Cardiac muscle cell (in vitro differentiated cells and primary cell): ENCODE data around the gene SUMO4. TPM values are rescaled to one million over a fixed set of nuclear protein-coding genes. Genes with fewer than 3 reads are reported as not detected.

Source experiments
- DNase-seq, 2 donors: peaks; one replicate each; pipeline versions ENCODE4 v3.0.0 to v3.0.0-alpha.2; 2010 to 2017; ENCODE audit warnings: low read depth in 1 of 2, low spot score in 1 of 2
- H3K27ac ChIP-seq: fragments of 200-600 bp; sonication (generic); 2 replicates; pipeline ENCODE4 v1.5.1; 2016
- H3K27me3 ChIP-seq: fragments of 200-600 bp; sonication (generic); 2 replicates; pipeline ENCODE4 v1.6.0; 2016; ENCODE audit warnings: control low read depth
- H3K36me3 ChIP-seq: fragments of 200-600 bp; sonication (generic); 2 replicates; pipeline ENCODE4 v1.5.1; 2016; ENCODE audit warnings: control low read depth
- H3K4me1 ChIP-seq: fragments of 200-600 bp; sonication (generic); 2 replicates; pipeline ENCODE4 v1.8.1; 2017; ENCODE audit warnings: low read depth, mild to moderate bottlenecking, mixed run types
- H3K4me3 ChIP-seq: fragments of 200-600 bp; sonication (generic); 2 replicates; pipeline ENCODE4 v1.5.1; 2016; ENCODE audit warnings: mild to moderate bottlenecking
- H3K9me3 ChIP-seq: fragments of 200-600 bp; sonication (generic); 2 replicates; pipeline ENCODE4 v1.5.1; 2017; ENCODE audit warnings: low read depth, mild to moderate bottlenecking, control low read depth
- CTCF ChIP-seq: IDR thresholded peaks from 2 replicates; pipeline ENCODE4 v1.5.1; 2012; ENCODE audit warnings: low read depth, mild to moderate bottlenecking, low read length
- polyA plus RNA-seq: library from polyadenylated mRNA; unstranded; fragments of >200 nt; fragmentation: Nextera tagmentation; extraction: Ambion mirVana; gene quantifications from 2 replicates; pipeline ENCODE4 v1.2.1, GENCODE V29; 2016
- total RNA-seq: library from RNA; depleted of rRNA; stranded (reverse); fragments of >200 nt; gene quantifications from 2 replicates; pipeline ENCODE4 v1.2.3, GENCODE V29; 2016

SUMO4 gene
- total and polyA plus RNA-seq, 2 experiments from 2014 or later, result 0.72 to 3.3 TPM

DNA sequence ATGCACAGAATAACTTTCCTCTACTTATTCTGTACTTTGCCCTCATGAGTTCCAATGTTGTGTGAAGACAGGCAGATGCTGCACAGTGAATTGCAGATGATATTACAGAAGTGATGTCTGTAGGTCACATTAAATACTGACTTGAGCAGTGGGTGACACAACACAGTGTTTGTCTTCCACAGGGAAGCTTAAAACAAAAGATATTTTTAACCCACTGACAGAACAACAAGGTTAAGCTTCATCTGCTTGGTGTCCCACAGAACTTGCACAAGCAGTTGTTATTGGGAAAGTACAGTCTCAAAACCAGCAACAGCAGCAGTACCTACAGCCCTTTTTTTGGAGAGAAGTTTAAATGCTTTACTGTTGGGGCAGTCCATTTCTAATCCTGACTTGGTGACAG lies 10.5 kb downstream of the SUMO4 start:
- peaks cover 15% of the 10 kb centered on the region for H3K36me3 ChIP-seq
- DNase-seq, result no peak
- H3K27me3 ChIP-seq, result no peaks in the 10 kb centered on the region
- peaks cover 11% of the 10 kb centered on the region for H3K4me1 ChIP-seq
- H3K4me3 ChIP-seq, result no peak overlapping the region
- H3K9me3 ChIP-seq, result no peaks in the 10 kb centered on the region
- no peak for TF ChIP-seq CTCF
- H3K27ac ChIP-seq, result peak overlapping the region; percentile 76

- Histone ChIP-seq H3K27me3 (no peaks in the 10 kb centered on the region), H3K27ac (no peak overlapping the region), H3K4me1 (peaks cover 11% of the 10 kb centered on the region), H3K36me3 (peaks cover 10% of the 10 kb centered on the region), H3K9me3 (no peaks in the 10 kb centered on the region), H3K4me3 (no peak overlapping the region)
- no peak for TF ChIP-seq CTCF
- DNase-seq, result no peak
These were observed 13.9 kb downstream of the SUMO4 start for GRCh38 chr6:149414009-149414408.

- H3K4me1 ChIP-seq, result peaks cover 11% of the 10 kb centered on the region
- H3K36me3 ChIP-seq, result peaks cover 10% of the 10 kb centered on the region
- TF ChIP-seq CTCF, result no peak
- H3K27me3 ChIP-seq, result no peaks in the 10 kb centered on the region
- no peak overlapping the region for H3K4me3 ChIP-seq
- no peaks in the 10 kb centered on the region for H3K9me3 ChIP-seq
- H3K27ac ChIP-seq, result no peak overlapping the region
- no peak for DNase-seq
These were observed 14.8 kb downstream of the SUMO4 start for GRCh38 chr6:149414821-149415220.

DNA sequence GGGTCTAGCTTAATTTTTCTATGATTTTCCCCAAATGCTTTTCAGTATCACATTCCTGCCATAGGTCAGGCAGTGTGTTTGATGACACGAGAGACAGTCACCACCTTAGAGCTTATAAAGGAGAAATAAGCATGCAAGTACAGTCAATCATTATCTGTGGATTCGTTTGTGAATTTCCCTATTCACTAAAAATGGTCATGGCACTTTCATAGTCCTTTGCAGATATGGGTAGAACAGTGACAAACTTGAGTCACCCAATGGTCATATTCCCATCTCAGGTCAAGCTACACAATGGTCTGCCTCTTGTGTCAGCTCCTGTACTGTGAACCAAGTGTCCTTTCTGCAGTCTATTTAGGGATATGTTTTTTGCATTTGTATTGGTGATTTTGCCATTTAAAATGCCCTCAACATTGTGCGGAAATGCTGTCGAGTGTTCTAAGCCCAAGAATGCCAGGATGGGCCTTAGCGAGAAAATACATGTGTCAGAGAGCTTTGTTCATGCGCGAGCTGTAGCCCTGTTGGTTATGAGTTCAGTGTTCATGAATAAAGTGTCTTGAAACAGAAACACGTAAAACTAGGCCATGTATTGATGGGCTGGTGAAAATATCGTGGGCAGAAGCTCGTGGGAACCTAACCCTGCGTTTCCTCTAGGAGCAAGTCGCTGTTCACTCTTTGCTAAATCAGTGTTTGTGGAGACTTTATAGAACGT lies 19.8 kb downstream of the SUMO4 start:
- Histone ChIP-seq H3K36me3 (no peaks in the 10 kb centered on the region), H3K4me3 (no peak overlapping the region), H3K4me1 (no peaks in the 10 kb centered on the region), H3K27me3 (no peaks in the 10 kb centered on the region), H3K9me3 (no peaks in the 10 kb centered on the region), H3K27ac (no peak overlapping the region)
- DNase-seq, result no peak
- no peak for TF ChIP-seq CTCF

DNA sequence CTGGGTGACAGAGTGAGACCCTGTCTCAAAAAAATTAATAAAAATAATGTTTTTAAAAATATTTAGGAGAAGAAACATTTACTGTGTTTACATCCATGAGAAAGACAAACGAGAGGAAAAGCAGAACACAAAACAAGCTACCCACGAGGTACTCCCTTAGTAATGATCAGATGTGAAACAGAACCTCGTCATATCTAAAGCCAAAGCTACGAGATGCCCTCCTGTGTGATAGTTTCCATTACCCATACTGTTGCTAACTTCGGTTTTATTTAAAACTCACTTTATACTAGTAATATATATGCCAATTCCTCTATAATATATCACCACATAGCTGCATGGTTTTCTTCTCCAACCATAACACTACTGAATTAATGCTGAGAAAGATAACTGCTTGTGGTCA lies 21.1 kb downstream of the SUMO4 start:
- H3K9me3 ChIP-seq, result no peaks in the 10 kb centered on the region
- no peaks in the 10 kb centered on the region for H3K36me3 ChIP-seq
- no peak for TF ChIP-seq CTCF
- no peaks in the 10 kb centered on the region for H3K4me1 ChIP-seq
- no peak overlapping the region for H3K27ac ChIP-seq
- H3K4me3 ChIP-seq, result no peak overlapping the region
- H3K27me3 ChIP-seq, result no peaks in the 10 kb centered on the region
- DNase-seq, result no peak
